HepG2 (cell line): ENCODE measurements around the gene RRBP1. TPM values are rescaled to one million over a fixed set of nuclear protein-coding genes. Genes with fewer than 3 reads are reported as not detected.

ENCODE experiments used
- CBX1 ChIP-seq: IDR thresholded peaks from one replicate; pipeline ENCODE4 v1.6.1; 2016; ENCODE audit warnings: antibody characterized with exemption, low read depth
- EZH2 ChIP-seq: conservative IDR thresholded peaks from 2 replicates; pipeline ENCODE4 v1.6.1; 2012; ENCODE audit warnings: mild to moderate bottlenecking, low read depth, low read length, moderate library complexity
- NFIC ChIP-seq: IDR thresholded peaks from 2 replicates; pipeline ENCODE4 v1.6.1; 2012; ENCODE audit warnings: mild to moderate bottlenecking, low read length, inconsistent platforms
- NFYB ChIP-seq: sonication (generic); formaldehyde crosslinking; IDR thresholded peaks from 2 replicates; pipeline ENCODE4 v1.4.0; 2020; ENCODE audit warnings: missing genetic modification reagents
- SALL1 ChIP-seq: sonication (generic); formaldehyde crosslinking; IDR thresholded peaks from 2 replicates; pipeline ENCODE4 v1.8.0; 2022; ENCODE audit warnings: mild to moderate bottlenecking, missing genetic modification reagents
- TEF ChIP-seq: sonication (generic); formaldehyde crosslinking; IDR thresholded peaks from 2 replicates; pipeline ENCODE4 v1.5.0; 2020; ENCODE audit warnings: missing genetic modification reagents
- TFDP1 ChIP-seq: IDR thresholded peaks from 2 replicates; pipeline ENCODE4 v1.6.1; 2016; ENCODE audit warnings: missing compliant biosample characterization, missing genetic modification reagents, borderline replicate concordance
- THRA ChIP-seq: sonication (generic); formaldehyde crosslinking; IDR thresholded peaks from 2 replicates; pipeline ENCODE4 v1.4.0; 2020; ENCODE audit warnings: missing genetic modification reagents, borderline replicate concordance
- TRAFD1 ChIP-seq: sonication (generic); formaldehyde crosslinking; IDR thresholded peaks from 2 replicates; pipeline ENCODE4 v1.5.1; 2020; ENCODE audit warnings: missing genetic modification reagents, mild to moderate bottlenecking, borderline replicate concordance
- U2AF1 ChIP-seq: fragments of 200-400 bp; formaldehyde crosslinking; optimal IDR thresholded peaks from 2 replicates; pipeline ENCODE3; 2017; ENCODE audit warnings: mild to moderate bottlenecking, low read depth, low read length
- ZBTB21 ChIP-seq: sonication (generic); formaldehyde crosslinking; IDR thresholded peaks from 2 replicates; pipeline ENCODE4 v1.4.0; 2020; ENCODE audit warnings: missing genetic modification reagents
- ZBTB43 ChIP-seq: sonication (generic); formaldehyde crosslinking; conservative IDR thresholded peaks from 2 replicates; pipeline ENCODE4 v1.4.0; 2020; ENCODE audit warnings: missing genetic modification reagents
- ZNF350 ChIP-seq: sonication (generic); formaldehyde crosslinking; IDR thresholded peaks from 2 replicates; pipeline ENCODE4 v1.4.0; 2020; ENCODE audit warnings: mild to moderate bottlenecking, low read depth, missing genetic modification reagents, borderline replicate concordance
- ZNF431 ChIP-seq: sonication (generic); formaldehyde crosslinking; IDR thresholded peaks from 2 replicates; pipeline ENCODE4 v1.9.0; 2022; ENCODE audit warnings: missing genetic modification reagents, low read depth, mild to moderate bottlenecking, borderline replicate concordance
- ZNF44 ChIP-seq: sonication (generic); formaldehyde crosslinking; IDR thresholded peaks from 2 replicates; pipeline ENCODE4 v1.5.1; 2020; ENCODE audit warnings: mild to moderate bottlenecking, missing genetic modification reagents
- ZNF446 ChIP-seq: sonication (generic); formaldehyde crosslinking; IDR thresholded peaks from 2 replicates; pipeline ENCODE4 v1.5.0; 2020; ENCODE audit warnings: mild to moderate bottlenecking, missing genetic modification reagents
- ZNF460 ChIP-seq: sonication (generic); formaldehyde crosslinking; IDR thresholded peaks from 2 replicates; pipeline ENCODE4 v1.5.1; 2020; ENCODE audit warnings: missing genetic modification reagents, mild to moderate bottlenecking, borderline replicate concordance
- ZNF552 ChIP-seq: sonication (generic); formaldehyde crosslinking; IDR thresholded peaks from 2 replicates; pipeline ENCODE4 v1.9.0; 2022; ENCODE audit warnings: missing genetic modification reagents, mild to moderate bottlenecking, borderline replicate concordance
- ZSCAN21 ChIP-seq: sonication (generic); formaldehyde crosslinking; IDR thresholded peaks from 2 replicates; pipeline ENCODE4 v1.8.0; 2022; ENCODE audit warnings: mild to moderate bottlenecking, missing genetic modification reagents, moderate library complexity, borderline replicate concordance
- polyA plus RNA-seq, 8 experiments: library from polyadenylated mRNA; depleted of rRNA in 3 of 8; stranded (reverse) in 7 of 8; unstranded in 1 of 8; fragments of >200 nt; fragmentation: Illumina TruSeq in 4 of 8; extraction: Trizol in 4 of 8; gene quantifications; 2 replicates each; pipeline versions ENCODE4 v1.2.1 to v1.2.3, GENCODE V29; 2011 to 2016; ENCODE audit warnings: low read depth in 4 of 8, missing spikeins in 1 of 8, mixed read lengths in 1 of 8; ENCODE audit not compliant: insufficient read depth in 1 of 8
- total RNA-seq, 5 experiments: library from RNA; depleted of rRNA; stranded (reverse); fragments of >200 nt; fragmentation: Illumina TruSeq; extraction: Trizol; gene quantifications; 2 replicates each; pipeline ENCODE4 v1.2.3, GENCODE V29; 2016; ENCODE audit warnings: low read depth in 1 of 5

The RRBP1 gene
- total and polyA plus RNA-seq, 2 of the 13 experiments (the other 11 are each of a cell fraction or from before 2014, with no cell fraction given): 150 to 222 TPM

- TF ChIP-seq TFDP1 (CRISPR knock-in tag) (no peak), THRA (no peak), ZNF552 (CRISPR knock-in tag) (no peak), ZNF44 (CRISPR knock-in tag) (no peak), U2AF1 (no peak), TRAFD1 (CRISPR knock-in tag) (no peak), TEF (CRISPR knock-in tag) (no peak), ZNF431 (CRISPR knock-in tag) (no peak), ZNF350 (no peak), CBX1 (no peak), EZH2 (no peak), NFIC (no peak), NFYB (no peak), ZSCAN21 (no peak), ZNF460 (no peak), SALL1 (no peak; the same call in 1 of the 2 replicates), ZBTB43 (CRISPR knock-in tag) (no peak), ZBTB21 (0 out of 2 replicates have a peak, but pooled peaks have one; percentile 13), ZNF446 (CRISPR knock-in tag) (no peak)
These were observed 27.6 kb upstream of the RRBP1 start (continued) for GRCh38 chr20:17709361-17710293.
